GM21447 (cell line): ENCODE measurements around the gene ETV3L.

Source experiments
- ATAC-seq: cut with Tn5 transposase; IDR thresholded peaks from one replicate; pipeline ENCODE4 v1.9.1; 2021; ENCODE audit not compliant: unreplicated experiment

The ETV3L gene

DNA sequence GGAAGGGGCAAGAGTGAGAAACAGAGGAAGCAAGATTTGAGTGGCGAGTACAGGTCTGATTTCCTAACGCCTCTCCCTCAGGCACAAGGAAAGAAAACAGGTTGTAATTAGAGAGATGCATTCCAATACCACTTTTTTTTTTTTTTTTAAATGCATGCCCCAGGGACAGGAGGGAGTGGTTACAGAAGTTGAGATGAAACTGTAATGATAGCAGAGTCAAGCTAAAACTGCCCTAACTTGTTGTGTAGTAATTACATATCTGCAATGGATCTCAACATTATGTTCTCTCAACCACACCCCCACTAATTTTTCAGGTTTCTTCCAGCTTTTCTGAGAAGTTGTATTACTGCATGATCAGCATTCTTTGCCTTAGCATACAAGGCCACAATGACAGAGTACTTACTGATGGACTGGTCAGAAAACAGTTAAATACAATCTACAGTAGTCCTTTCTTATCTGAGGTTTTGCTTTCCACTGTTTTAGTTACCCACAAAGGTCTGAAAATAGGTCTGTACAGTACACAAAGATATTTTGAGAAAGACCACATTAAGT is 33.1 kb upstream of the ETV3L start:
- no peak for ATAC-seq

DNA sequence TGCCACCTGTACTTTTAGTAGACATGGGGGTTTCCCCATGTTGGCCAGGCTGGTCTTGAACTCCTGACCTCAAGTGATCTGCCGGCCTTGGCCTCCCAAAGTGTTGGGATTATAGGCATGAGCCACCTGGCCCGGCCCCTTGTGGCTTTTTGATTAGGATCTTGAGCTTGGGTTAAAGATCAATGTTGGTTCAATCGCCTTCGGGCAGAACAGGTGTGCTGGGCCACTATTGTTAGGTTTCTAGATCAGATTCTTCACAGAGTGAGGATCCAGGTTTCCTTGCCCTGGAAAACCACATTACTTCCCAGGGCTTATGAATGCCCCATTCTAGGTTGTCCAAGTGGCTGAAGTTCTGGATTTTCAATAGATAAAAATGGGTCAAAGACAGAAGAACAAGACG is 32.5 kb upstream of the ETV3L start:
- no peak for ATAC-seq

DNA sequence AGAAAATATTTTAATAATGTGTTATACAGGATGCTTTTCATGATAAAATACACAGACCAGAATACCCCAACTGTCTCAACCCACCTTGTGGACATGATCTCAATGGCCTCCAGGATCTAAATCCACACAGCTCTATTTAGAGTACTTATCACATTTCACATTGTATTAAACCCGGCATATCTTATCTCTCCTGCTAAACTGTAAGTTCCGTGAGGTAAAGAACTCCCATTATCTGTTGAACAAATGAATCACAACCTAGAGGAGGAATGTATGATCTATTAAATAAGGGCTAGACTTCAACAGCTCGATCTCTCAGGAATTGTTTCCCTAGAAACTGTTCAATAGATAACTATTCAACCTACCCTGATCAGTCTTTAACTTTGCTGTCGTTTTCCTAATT is 31.7 kb upstream of the ETV3L start:
- ATAC-seq, result no peak

DNA sequence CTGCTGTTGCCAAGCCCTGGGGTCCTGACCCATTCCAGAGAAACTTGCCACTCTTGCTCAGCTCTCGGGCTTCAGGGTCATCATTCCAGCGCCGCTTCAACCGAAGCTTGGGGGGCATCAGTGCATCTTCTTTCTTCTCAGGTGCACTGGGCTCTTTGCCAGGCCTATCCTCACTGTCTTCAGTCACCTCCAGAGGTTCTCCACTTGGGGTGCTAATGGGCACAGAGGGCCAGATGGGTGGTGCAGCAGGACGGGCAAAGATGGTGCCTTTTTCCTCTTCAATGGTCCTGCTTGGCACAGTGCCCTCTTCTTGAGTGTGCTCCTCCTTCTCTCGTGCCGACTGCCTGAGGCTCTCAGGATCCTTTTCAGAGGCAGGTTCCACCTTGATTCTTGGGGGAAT is 25.2 kb upstream of the ETV3L start:
- ATAC-seq, result no peak

DNA sequence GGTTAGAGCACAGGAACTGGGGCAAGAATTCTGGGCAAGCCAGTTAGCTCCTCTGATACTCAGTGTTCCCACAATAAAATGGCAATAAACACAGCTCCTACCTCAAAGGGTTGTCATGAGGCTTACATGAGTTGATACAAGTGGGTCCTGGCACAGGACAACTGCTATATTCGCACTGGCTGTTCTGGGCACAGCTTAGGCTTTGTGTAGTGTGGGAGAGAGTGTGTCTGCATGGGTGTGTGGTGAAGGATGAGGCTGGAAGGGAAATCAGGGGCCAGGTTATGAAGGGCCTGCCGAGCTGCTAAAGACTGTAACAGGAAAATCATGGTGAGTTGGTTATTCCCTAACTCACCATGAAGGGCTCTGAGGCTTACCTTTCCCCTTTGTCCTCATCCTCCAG is 19.8 kb upstream of the ETV3L start:
- ATAC-seq, result no peak

DNA sequence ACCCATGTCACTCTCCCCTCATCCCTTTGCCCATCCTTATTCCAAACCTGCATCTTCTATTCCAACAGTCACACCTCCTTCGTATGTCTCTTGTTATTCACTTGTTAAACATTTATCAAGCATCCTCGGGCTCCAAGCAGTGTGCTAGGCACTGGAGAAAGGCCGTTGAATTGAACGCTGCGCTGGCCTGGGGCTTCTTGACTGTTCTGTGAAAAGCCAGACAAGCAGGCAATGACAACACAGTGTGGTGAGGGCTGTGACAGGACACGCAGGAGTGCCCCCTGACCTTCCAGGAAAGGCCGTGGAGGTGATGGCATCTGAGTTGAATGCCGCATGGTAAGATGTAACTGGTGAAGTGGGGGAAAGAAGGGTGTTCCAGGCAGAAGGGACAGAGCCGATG is 19.4 kb upstream of the ETV3L start:
- no peak for ATAC-seq

DNA sequence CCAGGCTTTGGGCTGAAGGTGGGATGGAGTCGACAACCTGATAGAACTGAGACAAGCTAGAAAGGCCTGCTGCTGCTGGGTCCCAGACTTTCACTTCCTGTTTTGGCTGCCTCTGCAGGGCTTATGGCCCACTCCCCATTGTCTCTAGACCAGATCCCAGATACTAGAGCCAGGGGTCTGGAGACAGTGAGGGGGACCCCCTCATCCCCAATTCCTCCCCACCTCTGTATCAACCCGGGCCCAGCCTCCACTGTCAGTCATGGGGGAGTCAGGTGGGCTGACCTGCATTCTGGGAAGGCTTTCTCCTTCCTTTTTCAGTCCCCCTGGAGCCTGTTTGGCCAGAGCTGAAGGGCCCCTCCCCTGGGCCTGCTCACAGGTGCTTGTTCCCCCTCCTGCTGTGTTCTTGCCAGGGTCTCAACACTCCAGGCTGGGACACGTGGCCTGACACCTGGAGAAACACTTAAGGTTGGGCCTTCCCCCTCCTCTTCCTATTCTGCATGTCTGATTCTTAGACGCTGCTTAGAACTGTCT is 18.0 kb upstream of the ETV3L start:
- ATAC-seq, result no peak

DNA sequence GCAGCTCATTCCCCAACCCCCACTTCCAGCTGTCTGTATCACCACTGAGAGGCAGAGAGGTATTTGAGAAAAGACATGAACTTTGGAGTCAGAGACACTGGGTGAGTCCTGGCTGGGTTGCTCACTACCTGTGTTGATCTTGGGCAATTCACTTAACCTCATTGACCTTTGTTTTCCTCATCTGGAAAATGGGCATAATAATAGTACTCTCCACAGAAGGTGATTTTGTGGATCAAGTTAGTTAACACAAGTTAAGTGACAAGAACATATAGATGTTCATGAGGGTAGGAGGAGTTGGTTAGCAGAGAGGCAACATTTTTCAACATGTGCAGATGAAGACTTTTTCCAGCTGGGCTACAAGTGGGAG is 17.1 kb upstream of the ETV3L start:
- no peak for ATAC-seq

DNA sequence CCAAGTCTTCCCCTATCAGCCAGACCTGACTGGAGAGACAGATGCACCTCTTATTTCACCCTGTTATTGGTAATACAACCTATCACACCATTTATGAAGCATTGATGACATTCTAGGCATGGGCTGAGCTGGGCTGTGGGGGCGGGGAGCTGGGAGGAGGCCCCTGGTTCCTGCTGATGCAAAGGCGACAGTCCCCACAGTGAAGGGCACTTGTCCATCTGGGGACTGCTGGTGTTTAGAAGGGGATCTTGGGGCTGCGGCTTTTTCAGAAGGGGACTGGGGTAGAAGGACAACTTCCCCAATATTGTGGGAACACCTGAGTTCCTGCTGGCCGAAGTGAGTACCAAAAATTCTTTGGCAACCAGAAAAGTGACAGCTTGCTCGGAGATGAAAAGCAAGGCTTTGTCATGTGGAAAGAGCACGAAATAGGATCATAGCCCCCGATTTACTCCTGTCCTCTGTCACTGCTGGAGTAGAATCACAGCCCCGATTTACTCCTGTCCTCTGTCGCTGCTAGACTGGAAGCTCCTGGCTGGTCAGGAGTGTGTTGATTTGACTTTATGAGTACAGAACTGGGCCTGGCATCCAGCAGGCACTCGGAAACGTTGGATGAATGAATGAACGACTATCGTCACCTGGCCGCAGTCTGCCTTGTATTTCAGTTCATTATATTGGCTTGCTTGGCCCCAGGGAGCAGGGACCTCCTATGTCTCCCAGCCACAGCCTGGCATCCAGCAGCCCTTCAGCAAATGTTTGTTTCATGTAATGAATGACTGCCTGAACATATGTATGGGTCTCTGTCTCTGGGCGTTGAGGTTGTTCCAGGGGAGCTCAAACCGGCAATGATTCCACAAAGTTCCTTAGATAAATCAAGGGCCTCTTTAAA is 16.5 kb upstream of the ETV3L start:
- no peak for ATAC-seq

DNA sequence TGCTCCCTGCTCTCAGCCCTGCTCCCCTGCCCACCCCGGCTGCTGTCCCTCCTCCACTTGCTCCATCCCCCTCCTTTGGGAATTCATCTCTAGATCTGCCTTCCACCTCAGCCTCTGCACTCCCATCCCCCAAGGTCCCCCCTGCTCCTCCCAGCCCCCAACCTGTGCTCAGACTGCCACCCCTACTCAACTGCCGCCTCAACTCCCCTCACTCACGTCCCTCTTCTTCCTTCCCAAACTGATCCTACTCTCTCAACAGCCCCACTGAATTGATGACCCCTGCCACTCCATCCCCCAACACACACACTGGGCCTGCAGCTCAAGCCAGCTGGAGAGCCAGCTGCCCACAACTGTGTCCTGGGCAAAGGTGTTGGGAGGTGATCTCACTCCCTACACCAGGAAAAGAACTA is 15.8 kb upstream of the ETV3L start:
- no peak for ATAC-seq

DNA sequence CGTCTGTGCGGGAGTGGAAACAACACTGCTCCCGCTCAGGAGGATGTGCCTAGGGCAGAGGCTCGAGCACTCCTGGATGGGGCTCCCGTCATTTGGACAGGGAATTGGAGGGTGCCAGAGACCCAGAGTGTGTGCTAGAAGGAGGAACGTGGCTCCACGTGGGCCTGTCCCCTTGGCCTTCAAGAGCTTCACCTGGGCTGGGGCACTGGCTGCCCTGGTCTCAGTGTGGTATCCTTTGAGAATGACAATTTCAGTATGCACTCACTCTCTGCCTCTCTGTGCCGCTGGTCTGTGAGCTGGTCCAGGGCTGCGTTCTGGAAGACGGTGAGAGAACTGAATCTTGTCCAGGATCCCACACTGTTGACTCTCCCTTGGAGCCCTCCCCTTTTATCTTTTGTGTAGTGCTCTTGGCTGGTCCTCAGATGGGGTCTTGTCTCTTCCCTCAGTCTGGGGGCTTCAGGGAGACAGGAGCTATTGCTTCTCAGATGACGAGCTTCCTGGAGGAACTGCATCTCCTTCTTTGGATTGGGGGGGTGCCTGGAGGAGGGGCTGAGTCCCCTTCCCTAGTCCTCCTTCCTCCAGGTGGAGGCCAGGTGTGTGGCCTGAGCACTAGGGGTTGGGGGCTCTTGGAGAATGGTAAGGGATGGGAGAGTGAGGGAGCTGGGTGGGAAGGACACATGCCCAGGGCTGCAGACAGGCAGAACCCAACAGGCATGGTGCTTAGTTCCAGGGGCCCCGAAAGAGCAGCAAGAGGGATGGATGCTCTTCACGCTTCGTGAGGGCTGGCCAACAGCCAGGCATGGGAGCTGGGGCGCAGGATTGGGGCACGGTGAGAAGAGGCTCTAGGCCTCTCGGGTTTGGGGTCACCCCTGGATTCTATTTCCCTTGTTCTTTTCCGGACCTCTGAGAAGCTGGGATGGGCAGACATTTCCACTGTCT is 14.8 kb upstream of the ETV3L start:
- ATAC-seq, result no peak

DNA sequence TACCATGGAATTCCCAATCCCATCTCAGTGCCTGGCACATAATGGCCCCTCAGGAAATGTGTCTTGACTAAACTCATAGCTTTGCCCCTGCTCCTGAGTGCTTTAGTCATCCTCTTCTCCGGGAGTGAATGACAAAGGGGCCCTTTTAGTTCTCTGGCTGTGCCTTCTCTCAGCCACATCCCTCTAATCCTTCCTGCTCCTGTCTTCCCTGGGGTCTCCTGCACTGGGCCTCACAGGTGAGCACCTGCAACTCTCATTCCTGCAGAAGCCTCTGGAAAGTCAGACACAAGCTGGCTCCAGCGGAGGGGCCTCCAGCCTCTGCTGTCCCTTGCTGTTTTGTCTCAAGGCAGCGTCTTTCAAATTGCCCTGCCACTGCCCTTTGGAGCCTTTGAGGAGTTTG is 14.0 kb upstream of the ETV3L start:
- no peak for ATAC-seq

DNA sequence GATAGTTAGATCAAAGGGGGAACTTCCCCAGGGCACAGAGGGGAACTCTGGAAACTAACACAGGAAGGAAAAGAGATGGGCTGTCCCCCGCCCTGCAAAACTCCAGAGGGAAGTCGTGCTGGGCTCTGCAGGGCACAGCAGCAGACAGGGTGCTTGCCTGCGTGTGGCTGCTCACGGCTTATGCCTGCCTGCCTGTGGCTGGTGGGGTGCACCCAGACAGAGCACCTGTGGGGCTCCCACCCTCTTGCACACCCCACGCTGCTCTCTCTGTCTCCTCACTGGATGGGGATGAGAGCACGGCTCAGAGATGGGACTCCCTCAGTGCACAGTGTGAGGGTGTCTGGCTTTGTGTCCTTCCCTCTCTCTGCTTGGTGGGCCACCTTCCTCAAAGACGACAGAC is 13.5 kb upstream of the ETV3L start:
- no peak for ATAC-seq

DNA sequence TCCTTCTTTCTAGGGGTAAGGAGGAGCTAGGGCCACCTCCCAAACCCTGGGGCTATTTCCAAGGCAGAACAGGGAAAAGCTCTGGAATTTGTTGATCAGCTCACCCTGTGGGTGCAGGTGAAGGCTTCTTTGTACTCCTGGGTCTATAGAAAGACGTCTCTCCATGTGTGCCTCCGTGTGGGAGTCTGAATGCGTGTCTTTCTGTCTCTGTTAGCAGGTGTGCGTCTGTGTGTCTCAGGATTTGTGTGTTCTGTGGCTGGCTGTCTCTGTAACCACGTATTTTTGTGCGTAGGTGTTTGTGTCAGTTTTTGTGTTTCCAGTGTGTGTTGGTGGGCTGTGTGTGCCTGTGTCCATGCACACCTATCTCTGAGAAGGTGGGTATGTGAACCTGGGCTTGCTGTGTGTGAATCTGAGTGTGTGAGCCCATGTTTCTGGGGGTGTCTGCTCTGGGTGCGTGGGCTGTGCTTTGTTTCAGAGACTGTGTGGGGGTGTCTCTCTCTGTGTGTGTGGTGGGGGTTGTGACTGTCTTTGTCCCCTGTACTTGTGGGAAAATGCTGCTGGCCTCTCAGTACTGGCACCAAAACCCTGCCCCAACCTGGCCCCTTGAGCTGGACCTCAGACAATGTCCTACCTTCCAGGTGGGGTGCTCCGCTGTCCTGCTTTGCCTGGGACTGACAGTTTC is 12.7 kb upstream of the ETV3L start:
- no peak for ATAC-seq

DNA sequence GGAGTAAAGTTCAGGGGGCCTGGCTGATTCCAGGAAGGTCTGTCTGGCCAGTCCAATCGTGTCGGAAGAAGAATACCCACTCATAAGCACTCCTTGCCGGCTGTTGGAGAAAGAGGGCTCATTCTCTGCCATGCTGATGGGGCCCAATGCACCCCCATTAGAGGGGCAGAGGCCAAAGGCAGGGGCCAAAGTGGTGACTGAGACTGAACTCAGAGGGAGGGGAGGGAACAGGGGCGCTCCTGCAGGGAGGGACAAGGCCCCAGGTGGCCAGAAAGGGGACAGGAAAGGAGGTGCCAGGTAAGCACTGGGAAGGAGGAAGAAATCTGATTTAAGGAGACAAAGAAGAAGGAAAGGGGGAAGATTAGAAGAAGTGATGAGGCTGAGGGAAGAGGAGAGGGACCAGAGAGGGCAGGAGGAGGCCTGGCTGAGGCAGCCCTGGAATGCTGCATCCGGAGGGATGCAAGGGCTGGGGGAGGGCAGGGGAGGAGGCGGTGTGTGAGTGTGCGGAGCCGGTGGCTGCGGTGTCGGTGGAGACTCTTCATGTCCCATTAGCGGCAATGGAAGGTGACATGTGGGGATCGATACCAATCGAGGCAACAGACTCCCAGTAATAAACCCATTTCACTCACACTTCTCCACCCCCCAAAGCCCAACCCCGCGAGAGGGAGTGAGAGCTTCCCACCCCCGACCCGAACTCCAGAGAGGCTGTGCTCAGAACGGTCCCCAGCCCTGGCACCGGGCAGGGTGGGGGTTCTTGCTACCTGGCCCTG is 12.0 kb upstream of the ETV3L start:
- ATAC-seq, result no peak

DNA sequence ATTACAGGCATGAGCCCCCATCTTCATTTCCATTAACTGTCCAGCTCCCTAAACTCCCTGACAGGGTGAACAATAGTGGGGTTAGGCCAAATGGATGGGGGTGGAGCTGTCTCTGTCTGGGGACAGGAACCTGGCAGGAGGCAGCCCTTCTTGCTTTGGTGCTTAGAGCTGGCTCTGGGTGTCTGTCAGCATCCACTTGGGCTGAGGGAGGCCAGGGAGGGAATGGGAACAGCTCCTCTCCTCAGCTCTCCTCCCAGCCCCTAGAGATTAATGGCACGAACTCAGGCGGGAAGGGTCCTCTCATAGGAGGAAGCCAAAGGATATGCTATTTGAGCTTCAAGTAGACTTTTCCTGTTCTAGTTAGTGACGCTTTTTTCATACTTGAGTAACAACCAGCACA is 11.1 kb upstream of the ETV3L start:
- no peak for ATAC-seq

DNA sequence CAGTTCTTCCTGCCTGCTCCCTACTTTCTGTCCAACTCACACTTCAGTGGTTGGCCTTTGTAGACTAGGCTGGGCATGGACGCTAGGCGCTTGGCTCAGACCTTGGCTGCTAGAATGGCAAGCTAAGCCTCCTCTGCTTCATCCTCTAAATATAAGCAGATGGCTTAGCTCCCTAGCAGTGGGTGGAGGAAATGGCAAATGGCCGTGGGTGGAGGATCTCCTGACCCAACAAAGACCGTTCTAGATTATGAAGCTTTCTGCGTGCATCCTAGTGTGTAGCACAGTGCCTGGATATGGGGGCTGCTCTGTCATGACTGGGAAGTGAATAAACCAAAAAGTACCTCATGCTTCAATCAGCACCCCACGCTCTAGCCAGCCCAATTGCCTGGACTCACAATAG is 10.4 kb upstream of the ETV3L start:
- ATAC-seq, result no peak

DNA sequence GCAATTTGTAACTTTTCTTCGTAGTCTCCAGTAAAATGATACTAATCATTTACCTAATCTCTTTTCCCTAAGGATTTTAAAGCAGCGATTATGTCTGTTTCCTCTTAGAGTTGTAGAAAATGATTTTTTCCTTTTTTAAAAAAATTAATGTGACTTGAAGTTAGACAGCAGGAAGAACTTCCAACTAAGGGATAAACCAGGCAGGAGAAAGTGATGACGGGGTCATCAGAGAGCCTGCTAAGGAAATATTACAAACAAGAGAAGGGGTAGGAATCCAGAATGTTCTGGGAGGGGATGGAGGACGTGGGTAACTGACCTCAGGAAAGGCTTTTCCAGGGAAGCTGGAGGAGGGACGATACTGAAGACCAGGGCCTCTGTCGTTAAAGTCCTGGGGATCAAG is 8.8 kb upstream of the ETV3L start:
- ATAC-seq, result no peak

DNA sequence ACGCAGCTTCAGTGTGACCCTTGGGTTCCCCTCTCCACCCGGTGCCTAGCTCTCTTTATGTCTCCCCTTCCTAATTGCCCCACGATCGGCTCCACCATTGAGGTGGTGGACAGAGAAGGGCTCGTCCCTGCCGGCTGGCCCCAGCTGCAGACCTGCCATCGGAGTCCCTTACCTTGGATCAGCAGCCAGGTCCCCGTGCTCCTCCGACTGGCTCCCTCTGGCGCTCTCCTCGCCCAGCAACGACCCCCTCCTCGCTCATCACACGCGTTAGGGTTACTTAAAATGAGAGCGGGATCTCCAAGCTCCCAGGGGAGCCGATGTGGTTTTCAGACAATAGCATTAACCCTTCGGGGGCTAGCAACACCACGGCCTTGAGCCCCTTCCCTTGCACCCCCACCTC is 8.1 kb upstream of the ETV3L start:
- ATAC-seq, result no peak

DNA sequence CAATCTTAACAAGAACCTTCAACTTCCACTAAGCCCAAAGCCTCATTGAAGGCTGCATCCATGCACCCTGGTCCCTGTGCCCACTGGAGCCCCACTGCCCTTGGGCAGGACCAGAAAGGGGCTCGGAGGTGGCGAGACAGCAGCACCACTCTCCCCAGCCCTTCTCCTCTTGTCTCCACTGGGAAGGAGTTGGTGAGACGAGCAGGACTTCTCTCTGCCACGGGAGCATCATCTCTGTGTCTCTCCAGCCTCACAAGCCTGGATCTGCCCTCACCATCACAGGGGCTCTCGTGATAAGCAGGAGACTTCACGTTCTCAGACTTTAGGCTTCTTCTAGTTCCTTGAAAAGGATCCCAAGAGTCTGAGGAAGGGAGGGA is 7.2 kb upstream of the ETV3L start:
- no peak for ATAC-seq
